ENCODE data around the gene RCOR1. TPM values are rescaled to one million over a fixed set of nuclear protein-coding genes. Genes with fewer than 3 reads are reported as not detected.

Gene RCOR1
- total and polyA plus RNA-seq, 2 of the 4 experiments (the other 2 are of a cell fraction), result 9.0 to 11.2 TPM

DNA sequence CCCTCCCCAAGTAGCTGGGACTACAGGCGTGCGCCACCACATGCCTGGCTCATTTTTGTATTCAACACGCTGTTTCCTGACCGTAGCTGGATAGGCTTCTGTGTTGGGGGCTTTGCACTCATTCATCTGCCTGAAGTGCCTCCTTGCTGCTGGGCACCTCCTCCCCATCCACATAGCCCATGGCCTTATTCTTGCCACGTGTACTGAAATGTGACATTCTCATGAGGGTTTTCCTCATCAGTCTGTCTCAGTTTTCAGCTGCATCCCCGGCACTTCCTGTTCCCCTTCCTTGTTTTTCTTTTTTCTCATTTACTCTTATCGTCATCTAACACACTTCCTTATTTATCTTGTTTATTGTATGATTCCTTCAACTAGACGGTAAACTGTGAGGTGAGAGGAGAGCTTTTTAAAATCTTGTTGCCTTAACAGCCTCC lies 36.6 kb downstream of the RCOR1 start:
- CTCF ChIA-PET, result interaction anchor here (0.7 to 1.1 kb wide), 2 partner anchors 11 to 35 kb away, joined by 3 to 8 read pairs; no protein-coding TSS in a partner anchor
- Histone ChIP-seq H2BK20ac (ENCODE audit: low read depth, low read length) (no peak overlapping the region), H3K56ac (ENCODE audit: extremely low read depth, insufficient read depth, low read length) (no peak overlapping the region), H4K8ac (ENCODE audit: low read depth in 2 of 2, low read length in 2 of 2) (peak overlapping the region in 1 of 2 experiments; percentile 20; a peak in 1 of 4 replicates), H3K18ac (ENCODE audit: low read depth, low read length) (no peak overlapping the region), H3K9ac (ENCODE audit: low read depth, low read length) (no peak overlapping the region), H3K4me3 (ENCODE audit: insufficient read depth, low read depth, low read length) (no peak overlapping the region), H2BK15ac (ENCODE audit: low read depth, low read length) (no peak overlapping the region), H3K4ac (ENCODE audit: low read depth, low read length) (no peak overlapping the region), H2AFZ (replicated peaks; ENCODE audit: low read length, poor library complexity) (no peak overlapping the region), H3K9me3 (ENCODE audit: control insufficient read depth, insufficient read depth, low read length) (no peaks in the 10 kb centered on the region), H3K14ac (replicated peaks; ENCODE audit: low read depth, low read length) (no peak overlapping the region), H2BK120ac (ENCODE audit: low read depth, low read length) (no peak overlapping the region), H2AK5ac (ENCODE audit: low read depth, low read length) (no peak overlapping the region), H4K5ac (ENCODE audit: low read depth, low read length) (no peak overlapping the region), H3K4me1 (ENCODE audit: control insufficient read depth, insufficient read depth, low read length) (peaks cover 8% of the 10 kb centered on the region), H3K4me2 (ENCODE audit: low read depth, low read length) (no peak overlapping the region), H3K79me1 (ENCODE audit: low read depth in 1 of 2, low read length in 2 of 2) (peaks cover 49 to 86% of the 10 kb centered on the region in 2 experiments), H4K20me1 (ENCODE audit: insufficient read depth, low read length) (peaks cover 62% of the 10 kb centered on the region), H2BK5ac (ENCODE audit: low read depth, low read length, poor library complexity, severe bottlenecking) (no peak overlapping the region), H3K23ac (ENCODE audit: low read depth, low read length) (no peak overlapping the region), H4K91ac (ENCODE audit: insufficient read depth, low read depth, low read length) (no peak overlapping the region), H3K27me3 (ENCODE audit: control insufficient read depth, insufficient read depth, low read length) (no peaks in the 10 kb centered on the region), H2AK9ac (replicated peaks; ENCODE audit: low read depth, low read length, poor library complexity) (no peak overlapping the region), H3K9me1 (ENCODE audit: insufficient read depth, low read length) (peaks cover 20% of the 10 kb centered on the region), H3K27ac (ENCODE audit: insufficient read depth, low read length) (no peak overlapping the region), H3K36me3 (ENCODE audit: control insufficient read depth, insufficient read depth, low read length) (no peaks in the 10 kb centered on the region)
- DNase-seq (no peak), ATAC-seq (ENCODE audit: low read depth) (no peak)
- no TSS peak for BruUV-seq (replicated peaks)
- in situ Hi-C loops (cut with MboI; ENCODE audit: low sequenced_read_pairs) (no loop called here), dilution Hi-C loops (cut with HindIII; ENCODE audit: low sequenced_read_pairs, unreplicated experiment) (no loop called here), intact Hi-C loops (cut with micrococcal nuclease) (no loop called here)
- no peak for TF ChIP-seq FOS (IDR thresholded peaks at IDR 0.05; ENCODE audit: low read depth, low read length)
- TF ChIP-seq MXI1 (IDR thresholded peaks at IDR 0.05; ENCODE audit: borderline replicate concordance, low read depth, low read length), result no peak
- TF ChIP-seq NFE2L2 (IDR thresholded peaks at IDR 0.05; ENCODE audit: low read depth, low read length), result no peak
- no peak for TF ChIP-seq SMC3 (IDR thresholded peaks at IDR 0.05; ENCODE audit: low read depth, low read length)
- TF ChIP-seq CTCF (conservative IDR thresholded peaks at IDR 0.05; ENCODE audit: low read depth, low read length), result no peak
- TF ChIP-seq RAD21 (IDR thresholded peaks at IDR 0.05; ENCODE audit: low read length), result no peak
- no peak for TF ChIP-seq MAFK (IDR thresholded peaks at IDR 0.05; ENCODE audit: low read depth, low read length)
- TF ChIP-seq POLR2A (IDR thresholded peaks at IDR 0.05; ENCODE audit: low read depth, low read length), result no peak
- no peak for TF ChIP-seq ELK1 (IDR thresholded peaks at IDR 0.05; ENCODE audit: borderline replicate concordance, low read depth, low read length)
- no peak for TF ChIP-seq RCOR1 (IDR thresholded peaks at IDR 0.05; ENCODE audit: insufficient replicate concordance, low read length)
- no peak for TF ChIP-seq CEBPB (IDR thresholded peaks at IDR 0.05; ENCODE audit: low read depth, low read length)
- no peak for TF ChIP-seq MAZ (IDR thresholded peaks at IDR 0.05; ENCODE audit: borderline replicate concordance, low read depth, low read length)
- no peak for TF ChIP-seq RFX5 (IDR thresholded peaks at IDR 0.05; ENCODE audit: low read depth, low read length)
- TF ChIP-seq CHD1 (IDR thresholded peaks at IDR 0.05; ENCODE audit: low read depth, low read length), result no peak
- no peak for TF ChIP-seq BHLHE40 (IDR thresholded peaks at IDR 0.05; ENCODE audit: low read depth, low read length)
- TF ChIP-seq USF2 (IDR thresholded peaks at IDR 0.05; ENCODE audit: low read depth, low read length), result no peak
- WGBS, 2 experiments (ENCODE audit: extremely low coverage in 2 of 2, insufficient read length in 1 of 2), result no CpG with 5 or more reads among the region's 8 CpGs
- POLR2A ChIA-PET (ENCODE audit: unreplicated experiment), result no interaction called here
